ENCODE measurements around the gene GMCL2.

DNA sequence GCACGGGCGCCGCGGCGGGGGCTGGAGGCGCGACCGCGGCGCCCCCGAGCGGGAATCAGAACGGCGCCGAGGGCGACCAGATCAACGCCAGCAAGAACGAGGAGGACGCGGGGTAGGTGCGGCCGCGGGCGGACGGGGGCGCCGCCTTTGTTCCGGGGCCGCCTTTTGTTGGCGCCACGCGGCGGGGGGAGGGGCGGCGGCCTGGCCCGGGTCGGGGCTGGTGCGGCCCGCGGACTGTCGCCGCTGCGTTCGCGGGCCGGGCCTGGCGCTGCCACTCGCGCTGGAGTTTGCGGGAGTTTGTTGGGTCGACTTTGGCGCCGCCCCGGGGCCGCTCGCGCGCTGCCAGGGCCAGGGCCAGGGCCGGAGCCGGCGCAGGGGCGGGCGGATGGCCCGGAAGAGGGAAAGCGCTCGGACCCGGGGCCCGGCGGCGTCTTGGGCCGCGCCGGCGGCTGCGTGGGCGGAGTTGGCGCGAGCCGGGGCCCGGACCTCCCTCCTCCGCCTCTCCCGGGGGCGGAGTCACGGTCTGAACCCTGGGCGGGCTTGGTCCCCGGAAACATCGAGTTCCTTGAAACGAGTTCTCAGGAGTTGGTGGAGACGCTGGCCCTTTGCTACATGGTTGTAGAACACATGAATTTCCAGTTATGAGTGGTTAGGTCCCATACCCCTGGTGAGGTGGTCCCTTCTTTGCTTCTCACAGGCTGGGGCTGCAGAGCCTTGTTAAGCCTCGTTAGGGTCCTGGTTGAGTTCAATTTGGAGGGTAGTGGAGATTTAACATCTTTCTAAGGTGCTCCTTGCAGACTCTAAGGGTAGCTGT, 18.0 kb upstream of the GMCL2 start:
- no peak for TF ChIP-seq EZH2phosphoT487 (conservative IDR thresholded peaks at IDR 0.05; ENCODE audit: low read length)
- TF ChIP-seq, protein P1, sequence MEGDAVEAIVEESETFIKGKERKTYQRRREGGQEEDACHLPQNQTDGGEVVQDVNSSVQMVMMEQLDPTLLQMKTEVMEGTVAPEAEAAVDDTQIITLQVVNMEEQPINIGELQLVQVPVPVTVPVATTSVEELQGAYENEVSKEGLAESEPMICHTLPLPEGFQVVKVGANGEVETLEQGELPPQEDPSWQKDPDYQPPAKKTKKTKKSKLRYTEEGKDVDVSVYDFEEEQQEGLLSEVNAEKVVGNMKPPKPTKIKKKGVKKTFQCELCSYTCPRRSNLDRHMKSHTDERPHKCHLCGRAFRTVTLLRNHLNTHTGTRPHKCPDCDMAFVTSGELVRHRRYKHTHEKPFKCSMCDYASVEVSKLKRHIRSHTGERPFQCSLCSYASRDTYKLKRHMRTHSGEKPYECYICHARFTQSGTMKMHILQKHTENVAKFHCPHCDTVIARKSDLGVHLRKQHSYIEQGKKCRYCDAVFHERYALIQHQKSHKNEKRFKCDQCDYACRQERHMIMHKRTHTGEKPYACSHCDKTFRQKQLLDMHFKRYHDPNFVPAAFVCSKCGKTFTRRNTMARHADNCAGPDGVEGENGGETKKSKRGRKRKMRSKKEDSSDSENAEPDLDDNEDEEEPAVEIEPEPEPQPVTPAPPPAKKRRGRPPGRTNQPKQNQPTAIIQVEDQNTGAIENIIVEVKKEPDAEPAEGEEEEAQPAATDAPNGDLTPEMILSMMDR (IDR thresholded peaks at IDR 0.05; ENCODE audit: insufficient read depth, low read length, poor library complexity, severe bottlenecking), result no peak
